OCI-LY7 (cell line): ENCODE results near the gene PGD. TPM values are rescaled to one million over a fixed set of nuclear protein-coding genes. Genes with fewer than 3 reads are reported as not detected.

ENCODE experiments used
- BruUV-seq: library from RNA; stranded (reverse); fragments of 400-500 nt; replicated peaks from 2 replicates; lab custom pipeline; 2021; lab: Mats Ljungman, UMichigan
- CTCF ChIA-PET: fragments of 300-600 bp; sonication (Branson Sonifier 250); formaldehyde crosslinking; loops from one replicate; lab custom pipeline; 2022; ENCODE audit warnings: antibody characterized with exemption; ENCODE audit not compliant: unreplicated experiment; lab: Charles Lee
- POLR2A ChIA-PET: fragments of 300-600 bp; sonication (Branson Sonifier 250); formaldehyde crosslinking; loops from one replicate; lab custom pipeline; 2022; ENCODE audit warnings: antibody characterized with exemption; lab: Charles Lee
- DNase-seq: peaks from one replicate; pipeline ENCODE4 v3.0.0-alpha.2; 2015; ENCODE audit warnings: low spot score
- H2AFZ ChIP-seq: fragments of 200-600 bp; sonication (generic), shearing (Covaris generic); 2 replicates; pipeline ENCODE4 v1.6.1; 2014; ENCODE audit warnings: mild to moderate bottlenecking, antibody characterized with exemption, low read length, moderate library complexity
- H3K27ac ChIP-seq: fragments of 200-600 bp; sonication (generic); 2 replicates; pipeline ENCODE4 v1.5.1; 2014; ENCODE audit warnings: mixed run types, low read depth, mild to moderate bottlenecking, moderate library complexity, low read length, inconsistent platforms; ENCODE audit not compliant: poor library complexity, severe bottlenecking
- H3K36me3 ChIP-seq: fragments of 200-600 bp; sonication (generic); 2 replicates; pipeline ENCODE4 v1.6.1; 2014; ENCODE audit warnings: mild to moderate bottlenecking, antibody characterized with exemption, low read length, moderate library complexity, mixed read lengths; ENCODE audit not compliant: insufficient read depth
- H3K4me1 ChIP-seq: fragments of 200-600 bp; sonication (generic); 2 replicates; pipeline ENCODE4 v1.5.1; 2014; ENCODE audit warnings: mild to moderate bottlenecking, low read length; ENCODE audit not compliant: insufficient read depth, poor library complexity, severe bottlenecking
- H3K4me2 ChIP-seq: fragments of 200-600 bp; sonication (generic); 2 replicates; pipeline ENCODE4 v1.6.1; 2014; ENCODE audit warnings: mild to moderate bottlenecking, low read length
- H3K4me3 ChIP-seq: fragments of 200-600 bp; sonication (generic); 2 replicates; pipeline ENCODE4 v1.5.1; 2014; ENCODE audit warnings: mild to moderate bottlenecking, low read depth, low read length; ENCODE audit not compliant: poor library complexity, severe bottlenecking
- H3K79me2 ChIP-seq: fragments of 200-600 bp; sonication (generic); 2 replicates; pipeline ENCODE4 v1.6.1; 2016; ENCODE audit warnings: low read depth, mild to moderate bottlenecking, low read length, moderate library complexity, mixed read lengths; ENCODE audit not compliant: insufficient read depth
- H3K9me2 ChIP-seq: fragments of 200-600 bp; sonication (generic); 2 replicates; pipeline ENCODE4 v1.6.1; 2016; ENCODE audit warnings: mild to moderate bottlenecking, low read length, mixed read lengths; ENCODE audit not compliant: insufficient read depth
- H3K9me3 ChIP-seq: fragments of 200-600 bp; sonication (generic); 2 replicates; pipeline ENCODE4 v1.6.1; 2014; ENCODE audit warnings: mild to moderate bottlenecking, mixed run types, low read length, mixed read lengths
- H4K20me1 ChIP-seq: fragments of 200-600 bp; sonication (generic); 2 replicates; pipeline ENCODE4 v1.6.1; 2014; ENCODE audit warnings: mild to moderate bottlenecking, antibody characterized with exemption, low read length, moderate library complexity, mixed read lengths; ENCODE audit not compliant: insufficient read depth
- CTCF ChIP-seq: fragments of 200-600 bp; sonication (generic); conservative IDR thresholded peaks from 2 replicates; pipeline ENCODE4 v1.5.1; 2014; ENCODE audit warnings: mild to moderate bottlenecking, antibody characterized with exemption, low read length, moderate library complexity, mixed read lengths
- EZH2phosphoT487 ChIP-seq: fragments of 200-600 bp; sonication (generic); IDR thresholded peaks from 2 replicates; pipeline ENCODE4 v1.6.1; 2018; ENCODE audit warnings: low read depth, borderline replicate concordance, mild to moderate bottlenecking, mixed run types, antibody characterized with exemption, low read length, moderate library complexity, mixed read lengths
- intact Hi-C: fragments of 100-400 bp; cut with micrococcal nuclease; formaldehyde crosslinking; loops from one replicate; pipeline ENCODE4 v1.10.0; 2022; ENCODE audit not compliant: unreplicated experiment
- total RNA-seq, 2 experiments: library from RNA; depleted of rRNA in 1 of 2; stranded (reverse); fragments of >200 nt in 1 of 2; shearing (Covaris generic) in 1 of 2; gene quantifications; 2 replicates each; pipeline ENCODE4 v1.2.3, GENCODE V29; 2014 to 2022

Gene PGD
- total RNA-seq, 2 experiments from 2014 or later, result 69.3 to 157 TPM

GRCh38 chr1:10353693-10354092 lies 45.2 kb upstream of the PGD start:
- no peaks in the 10 kb centered on the region for H3K9me3 ChIP-seq
- ChIA-PET POLR2A (interaction anchor here (0.6 kb wide), 1 partner anchor 13 kb away, joined by 4 read pairs; no protein-coding TSS in a partner anchor), CTCF (no interaction called here)
- no peak for TF ChIP-seq CTCF
- TF ChIP-seq EZH2phosphoT487, result no peak
- H3K9me2 ChIP-seq, result no peaks in the 10 kb centered on the region
- no peak overlapping the region for H3K4me2 ChIP-seq
- intact Hi-C loops, result no loop called here
- no peak for DNase-seq
- H2AFZ ChIP-seq, result no peak overlapping the region
- H3K79me2 ChIP-seq, result no peaks in the 10 kb centered on the region
- no peaks in the 10 kb centered on the region for H3K4me1 ChIP-seq
- H3K36me3 ChIP-seq, result no peaks in the 10 kb centered on the region
- no TSS peak for BruUV-seq
- H3K27ac ChIP-seq, result no peak overlapping the region
- no peaks in the 10 kb centered on the region for H4K20me1 ChIP-seq
- no peak overlapping the region for H3K4me3 ChIP-seq

- no peaks in the 10 kb centered on the region for H4K20me1 ChIP-seq
- ChIA-PET CTCF (no interaction called here), POLR2A (interaction anchor here (0.6 kb wide), 2 partner anchors 81 to 288 kb away, joined by 3 read pairs; no protein-coding TSS in a partner anchor)
- H3K4me2 ChIP-seq, result no peak overlapping the region
- TF ChIP-seq EZH2phosphoT487 (no peak), CTCF (no peak)
- no peak overlapping the region for H3K4me3 ChIP-seq
- intact Hi-C loops, result no loop called here
- H3K79me2 ChIP-seq, result no peaks in the 10 kb centered on the region
- DNase-seq, result no peak
- no peaks in the 10 kb centered on the region for H3K36me3 ChIP-seq
- no peaks in the 10 kb centered on the region for H3K4me1 ChIP-seq
- BruUV-seq, result no TSS peak
- no peak overlapping the region for H3K27ac ChIP-seq
- no peaks in the 10 kb centered on the region for H3K9me3 ChIP-seq
- no peaks in the 10 kb centered on the region for H3K9me2 ChIP-seq
- H2AFZ ChIP-seq, result no peak overlapping the region
Observed at GRCh38 chr1:10360045-10360444, 38.8 kb upstream of the PGD start.

- no peaks in the 10 kb centered on the region for H3K79me2 ChIP-seq
- no peak overlapping the region for H3K4me2 ChIP-seq
- TF ChIP-seq CTCF (no peak), EZH2phosphoT487 (no peak)
- no peaks in the 10 kb centered on the region for H3K9me2 ChIP-seq
- H3K4me3 ChIP-seq, result no peak overlapping the region
- H3K9me3 ChIP-seq, result no peaks in the 10 kb centered on the region
- no peak for DNase-seq
- H3K27ac ChIP-seq, result no peak overlapping the region
- POLR2A ChIA-PET, result interaction anchor here (0.7 kb wide), 1 partner anchor 800 kb away, joined by 3 read pairs; no protein-coding TSS in a partner anchor
- no peak overlapping the region for H2AFZ ChIP-seq
- BruUV-seq, result no TSS peak
- intact Hi-C loops, result no loop called here
- H4K20me1 ChIP-seq, result no peaks in the 10 kb centered on the region
- no peaks in the 10 kb centered on the region for H3K36me3 ChIP-seq
- no peaks in the 10 kb centered on the region for H3K4me1 ChIP-seq
- CTCF ChIA-PET, result no interaction called here
Observed at GRCh38 chr1:10361515-10361914, 37.3 kb upstream of the PGD start.
